GM19239 (cell line): Measurements from ENCODE around the gene MYL6.
A peak's percentile ranks its signal among the peaks of the same experiment; 100 is the strongest.
"Not testable (repeated sequence)": the region's sequence is repeated elsewhere in the genome, so short reads cannot be mapped to it uniquely, and the experiment has no call there.

Experiments
- DNase-seq: peaks from one replicate; pipeline ENCODE4 v3.0.0; 2011; ENCODE audit warnings: low spot score; ENCODE audit not compliant: insufficient read length
- FAIRE-seq: peaks from 2 replicates; lab custom pipeline; 2011; peaks lifted over from hg19 to GRCh38; lab: Jason Lieb, UNC

MYL6 gene

GRCh38 chr12:56188131-56188777 is 30.1 kb downstream of the MYL6 start:
- DNase-seq (no peak), FAIRE-seq (peak; percentile 70)

GRCh38 chr12:56188778-56189098 is 30.6 kb downstream of the MYL6 start:
- FAIRE-seq (peak; percentile 68), DNase-seq (no peak)

DNA sequence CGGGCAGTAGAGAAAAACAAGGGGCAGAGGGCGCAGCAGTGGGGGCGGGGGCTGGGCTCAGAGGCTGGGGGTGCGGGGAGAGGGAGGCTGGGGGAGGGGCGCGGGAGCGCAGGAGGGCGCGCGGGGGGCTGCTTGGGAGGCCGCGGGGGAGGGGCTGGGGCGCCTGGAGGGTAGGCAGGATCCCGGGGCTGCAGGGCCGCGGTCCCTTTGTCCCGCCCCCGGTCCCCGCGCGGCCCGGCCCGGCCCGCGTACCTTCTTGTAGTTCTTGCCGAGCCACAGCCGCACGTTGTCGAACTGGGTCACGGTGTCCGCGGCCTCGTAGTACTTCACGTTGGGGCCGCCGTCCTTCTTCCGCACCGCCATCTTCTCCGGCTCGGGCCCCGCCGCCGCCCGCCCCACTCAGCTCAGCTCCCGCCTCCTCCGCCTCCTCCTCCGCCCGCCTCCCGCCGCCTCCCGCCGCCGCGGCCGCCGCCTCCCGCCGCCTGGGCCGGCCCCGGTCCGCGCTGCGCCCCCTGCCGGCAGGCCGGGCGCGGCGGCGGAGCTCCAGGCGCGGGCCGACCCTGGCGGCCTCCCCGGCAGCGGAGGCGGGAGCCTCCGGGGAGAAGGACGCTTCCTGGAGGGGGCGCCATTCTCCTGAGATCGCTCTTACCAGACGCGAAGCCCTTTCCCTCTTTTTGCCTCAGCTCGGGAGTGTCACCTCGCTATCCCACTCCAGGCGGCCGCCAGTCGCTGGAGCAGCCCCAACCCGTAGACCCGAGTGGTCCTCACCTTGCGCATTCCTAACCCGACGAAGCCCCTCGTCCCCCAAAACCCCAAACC is 31.1 kb downstream of the MYL6 start, which contains the start of gene SMARCC2:
Gene SMARCC2, minus strand, starts transcription at position 385 of the 819 bp plus-strand sequence. Its CDS starts 22 bp downstream, at position 363.
- DNase-seq = peak; percentile 87
- no peak for FAIRE-seq

GRCh38 chr12:56189918-56190694 is 31.9 kb downstream of the MYL6 start:
- FAIRE-seq (peak; percentile 55), DNase-seq (peak; percentile 62)

DNA sequence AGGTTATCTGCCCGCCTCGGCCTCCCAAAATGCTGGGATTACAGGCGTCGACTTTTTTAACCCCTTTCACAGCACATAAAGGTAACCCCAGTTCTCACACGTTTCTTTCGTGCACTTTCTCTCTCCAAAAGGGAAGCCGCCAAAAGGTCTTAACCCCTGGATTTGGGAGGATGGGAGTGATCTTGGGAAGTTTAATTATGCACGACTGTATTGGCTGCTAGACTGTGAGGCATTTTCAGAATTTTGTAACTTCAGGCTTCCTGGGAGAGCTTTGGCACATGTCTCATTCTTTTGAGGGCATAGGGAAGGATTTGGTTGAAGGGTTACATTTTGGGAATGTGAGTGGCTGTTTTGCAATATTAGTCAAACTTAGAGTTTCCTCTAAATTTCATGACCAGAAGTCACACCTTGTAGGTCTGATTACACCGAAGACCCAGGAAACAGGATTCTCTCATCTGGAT is 32.6 kb downstream of the MYL6 start:
- no peak for DNase-seq
- peak; percentile 14 for FAIRE-seq

GRCh38 chr12:56192582-56192981 is 34.4 kb downstream of the MYL6 start:
- no peak for DNase-seq
- FAIRE-seq = no peak

DNA sequence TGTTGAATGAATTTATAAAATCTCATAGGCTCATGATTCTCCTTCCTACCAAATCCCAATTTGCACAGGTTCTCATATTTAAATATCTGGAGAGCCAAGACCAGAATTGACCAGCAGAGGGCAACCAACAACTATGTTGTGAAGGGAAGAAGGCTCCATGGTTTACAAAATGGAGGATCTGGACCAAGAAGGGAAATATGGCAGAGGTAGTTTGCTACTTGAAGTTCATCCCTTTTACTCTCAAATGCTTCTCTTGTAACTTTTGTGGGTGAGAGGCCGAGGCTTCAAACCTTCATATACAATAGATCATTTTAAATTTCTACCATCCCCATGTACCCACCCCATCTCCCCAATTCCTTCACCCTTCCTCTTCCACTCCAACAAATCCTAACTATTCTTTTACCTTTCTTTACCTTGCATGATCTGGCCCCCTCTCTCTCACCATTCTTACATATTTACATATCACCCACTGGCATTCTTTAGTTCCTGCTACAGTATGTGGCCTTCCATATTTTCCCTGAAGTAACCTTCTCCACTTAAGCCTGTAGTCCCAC is 34.9 kb downstream of the MYL6 start:
- peak; percentile 63 for DNase-seq
- peak; percentile 86 for FAIRE-seq

DNA sequence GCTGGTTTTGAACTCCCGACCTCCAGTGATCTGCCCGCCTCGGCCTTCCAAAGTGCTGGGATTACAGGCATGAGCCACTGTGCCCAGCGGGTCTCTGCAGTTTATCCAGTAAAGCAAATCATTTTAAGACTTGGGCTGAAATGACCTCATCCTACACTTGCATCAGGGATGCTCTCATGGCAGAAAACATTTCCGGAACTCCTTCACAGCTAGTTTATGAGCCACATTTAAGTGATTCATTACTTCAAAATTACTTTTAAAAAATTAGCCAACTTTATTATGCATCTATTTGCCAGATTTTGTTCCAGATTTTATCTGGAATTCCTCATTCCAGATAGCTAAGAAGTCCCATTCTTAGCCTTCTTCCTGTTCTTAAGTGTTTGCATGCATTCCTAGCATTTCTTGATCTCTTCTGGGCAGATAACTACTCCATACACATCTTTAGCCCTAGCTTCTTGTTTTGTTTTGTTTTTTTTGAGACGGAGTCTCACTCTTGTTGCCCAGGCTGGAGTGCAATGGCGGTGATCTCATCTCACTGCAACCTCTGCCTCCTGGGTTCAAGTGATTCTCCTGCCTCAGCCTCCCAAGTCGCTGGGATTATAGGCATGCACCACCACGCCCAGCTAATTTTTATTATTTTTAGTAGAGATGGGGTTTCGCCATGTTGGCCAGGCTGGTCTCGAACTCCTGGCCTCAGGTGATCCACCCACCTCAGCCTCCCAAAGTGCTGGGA is 38.8 kb downstream of the MYL6 start:
- DNase-seq, FAIRE-seq: not testable (repeated sequence)

GRCh38 chr12:56197921-56198635 is 39.9 kb downstream of the MYL6 start:
- DNase-seq (no peak), FAIRE-seq (no peak)

- no peak for DNase-seq
- no peak for FAIRE-seq
Measured at GRCh38 chr12:56198836-56199235, 40.7 kb downstream of the MYL6 start.

DNA sequence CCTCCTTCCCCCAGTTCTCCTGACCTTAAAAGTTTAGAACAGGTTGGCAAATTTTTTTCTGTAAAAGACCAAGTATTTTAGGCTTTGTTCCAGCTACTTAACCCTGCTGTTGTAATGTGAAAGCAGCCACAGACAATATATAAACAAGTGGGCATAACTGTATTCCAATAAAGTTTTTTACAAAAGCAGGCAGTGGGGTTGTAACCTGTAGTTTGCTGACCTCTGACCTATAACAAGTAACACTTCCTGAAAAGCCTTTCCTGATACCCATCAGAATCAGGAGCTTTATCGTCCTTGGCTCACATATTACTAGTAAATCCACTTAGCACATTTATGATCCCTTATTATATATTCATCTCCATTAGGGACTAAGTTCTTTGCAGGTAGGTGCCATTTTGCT is 44.2 kb downstream of the MYL6 start:
- FAIRE-seq (no peak), DNase-seq (no peak)

GRCh38 chr12:56202838-56203237 is 44.7 kb downstream of the MYL6 start:
- DNase-seq = no peak
- FAIRE-seq = no peak

GRCh38 chr12:56204275-56204674 is 46.1 kb downstream of the MYL6 start:
- DNase-seq (no peak), FAIRE-seq (no peak)

DNA sequence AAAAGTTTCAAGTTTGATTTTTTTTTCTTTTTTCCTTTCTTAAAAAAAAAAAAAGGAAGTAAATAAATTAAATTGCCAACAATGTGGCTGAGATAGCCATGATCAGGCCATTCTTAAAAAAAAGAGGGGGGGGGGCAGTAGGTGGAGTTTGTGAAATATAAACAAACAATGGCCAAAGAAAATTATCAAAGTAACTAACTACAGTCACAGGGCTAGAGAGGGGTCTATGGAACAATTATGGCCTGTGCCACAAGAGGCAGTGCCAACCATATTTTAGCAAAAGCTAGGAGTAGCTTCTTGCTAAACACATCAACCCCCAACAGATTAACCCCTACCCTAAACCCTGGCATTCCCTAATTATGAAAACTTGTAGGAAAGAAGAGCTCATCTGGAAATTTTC is 47.3 kb downstream of the MYL6 start:
- no peak for FAIRE-seq

DNA sequence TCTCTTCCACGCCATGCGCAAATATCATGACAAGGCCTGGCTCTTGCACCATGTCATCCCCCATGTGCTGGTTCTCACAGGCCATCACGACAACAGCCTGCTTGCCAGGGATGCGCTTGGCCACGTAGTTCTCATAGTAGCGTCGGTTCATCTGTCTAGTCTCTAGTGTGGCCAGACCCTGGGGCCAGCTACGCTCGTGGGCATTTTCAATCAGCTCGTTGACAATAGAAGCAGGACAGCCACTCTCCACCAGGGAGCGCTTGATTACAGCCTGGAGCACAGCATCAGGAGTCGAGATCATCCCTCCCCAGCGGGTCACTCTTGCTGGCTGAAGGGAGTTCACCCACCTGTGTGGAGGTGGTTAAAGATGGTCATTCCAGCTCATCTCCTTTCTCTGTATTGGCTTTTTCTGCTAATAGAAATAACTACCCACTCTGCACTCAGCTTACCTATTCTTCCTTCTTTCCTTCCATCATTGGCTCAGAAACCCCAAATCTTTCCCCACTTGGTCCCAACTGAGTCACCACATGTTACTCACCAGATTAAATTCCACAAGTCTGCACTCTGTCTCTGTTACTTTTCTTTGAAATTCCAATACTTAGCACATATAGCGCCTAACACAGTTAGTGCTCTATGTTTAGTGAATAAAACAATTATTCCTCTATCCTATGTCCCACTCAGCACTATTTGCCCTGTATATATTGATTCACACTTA is 48.5 kb downstream of the MYL6 start:
- DNase-seq (no peak), FAIRE-seq (no peak)

More for the DNA sequence above, 47.3 kb downstream of the MYL6 start:
- no peak for DNase-seq

GRCh38 chr12:56208006-56208405 is 49.8 kb downstream of the MYL6 start:
- DNase-seq = no peak
- FAIRE-seq = no peak
